Peyer's patch (tissue), 4 donors: ENCODE measurements around the gene ISG20L2.

Source experiments
- POLR2A ChIP-seq, 2 donors: fragments of 450-650 bp; IDR thresholded peaks; one replicate each; pipeline ENCODE4 v1.5.1; 2017; ENCODE audit warnings: antibody characterized with exemption in 2 of 2, mild to moderate bottlenecking in 2 of 2, moderate library complexity in 2 of 2
- TF ChIP-seq, protein P1 (sequence below), 6 experiments: fragments of 450-650 bp in 4 of 6; fragments of 200-600 bp in 2 of 6; sonication (generic) in 1 of 6; IDR thresholded peaks; one replicate each; pipeline ENCODE4 v1.5.1; 2017 to 2019; ENCODE audit warnings: antibody characterized with exemption in 6 of 6, mild to moderate bottlenecking in 3 of 6, moderate library complexity in 1 of 6

GRCh38 chr1:156717351-156717750 lies 11.2 kb downstream of the ISG20L2 start:
- TF ChIP-seq POLR2A (IDR thresholded peaks at IDR 0.05), result no peak
- TF ChIP-seq, protein P1, sequence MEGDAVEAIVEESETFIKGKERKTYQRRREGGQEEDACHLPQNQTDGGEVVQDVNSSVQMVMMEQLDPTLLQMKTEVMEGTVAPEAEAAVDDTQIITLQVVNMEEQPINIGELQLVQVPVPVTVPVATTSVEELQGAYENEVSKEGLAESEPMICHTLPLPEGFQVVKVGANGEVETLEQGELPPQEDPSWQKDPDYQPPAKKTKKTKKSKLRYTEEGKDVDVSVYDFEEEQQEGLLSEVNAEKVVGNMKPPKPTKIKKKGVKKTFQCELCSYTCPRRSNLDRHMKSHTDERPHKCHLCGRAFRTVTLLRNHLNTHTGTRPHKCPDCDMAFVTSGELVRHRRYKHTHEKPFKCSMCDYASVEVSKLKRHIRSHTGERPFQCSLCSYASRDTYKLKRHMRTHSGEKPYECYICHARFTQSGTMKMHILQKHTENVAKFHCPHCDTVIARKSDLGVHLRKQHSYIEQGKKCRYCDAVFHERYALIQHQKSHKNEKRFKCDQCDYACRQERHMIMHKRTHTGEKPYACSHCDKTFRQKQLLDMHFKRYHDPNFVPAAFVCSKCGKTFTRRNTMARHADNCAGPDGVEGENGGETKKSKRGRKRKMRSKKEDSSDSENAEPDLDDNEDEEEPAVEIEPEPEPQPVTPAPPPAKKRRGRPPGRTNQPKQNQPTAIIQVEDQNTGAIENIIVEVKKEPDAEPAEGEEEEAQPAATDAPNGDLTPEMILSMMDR (IDR thresholded peaks at IDR 0.05), result no peak
